ENCODE data around the gene MOGAT2. TPM values are rescaled to one million over a fixed set of nuclear protein-coding genes. Genes with fewer than 3 reads are reported as not detected.
A peak's percentile ranks its signal among the peaks of the same experiment; 100 is the strongest.

Gene MOGAT2
- not detected for total RNA-seq

DNA sequence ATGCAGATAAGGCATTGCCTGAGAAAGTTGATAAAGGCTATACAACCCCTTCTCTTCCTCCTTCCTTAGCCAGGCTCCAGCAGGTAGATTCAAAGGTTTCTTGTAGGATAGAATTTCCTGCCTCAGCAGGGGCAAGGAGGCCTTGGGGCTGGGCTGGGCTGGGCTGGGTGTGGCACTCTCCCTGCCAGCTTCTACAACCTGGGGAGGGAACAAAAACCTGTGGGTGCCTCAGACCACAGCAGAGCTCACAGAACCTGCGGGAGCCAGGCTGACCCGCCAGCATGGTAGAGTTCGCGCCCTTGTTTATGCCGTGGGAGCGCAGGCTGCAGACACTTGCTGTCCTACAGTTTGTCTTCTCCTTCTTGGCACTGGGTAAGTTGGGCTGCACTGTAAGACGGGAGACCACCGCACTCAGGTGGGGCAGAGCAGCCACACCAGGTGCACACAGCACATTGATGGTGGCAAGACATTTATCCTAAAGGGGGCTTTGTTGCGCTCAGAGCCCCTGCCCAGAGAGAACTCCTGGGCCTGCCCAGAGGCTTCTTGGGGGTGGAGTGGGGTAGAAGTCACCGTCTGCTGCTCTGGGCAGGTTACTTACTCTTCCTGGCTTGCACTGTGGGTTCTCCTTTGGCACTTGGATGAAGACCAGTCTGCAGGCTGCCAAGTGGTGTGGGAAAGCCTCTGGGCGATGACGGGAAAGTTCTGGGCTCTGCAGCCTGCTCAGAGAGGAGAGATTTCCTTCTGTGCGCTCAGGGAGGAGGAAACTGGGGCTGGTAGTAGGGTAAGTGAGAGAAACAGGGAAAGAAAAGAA lies at the start of gene MOGAT2:
MOGAT2 (plus strand) TSS at position 231 of the 811 bp plus-strand sequence; CDS start at position 282, 51 bp downstream.
- no peaks in the 10 kb centered on the region for H3K27me3 ChIP-seq (replicated peaks; ENCODE audit: insufficient read depth)
- peaks cover 4 to 31% of the 10 kb centered on the region in 2 donors for H3K4me1 ChIP-seq (ENCODE audit: control insufficient read depth in 1 of 2, low read depth in 2 of 2)
- H3K9me3 ChIP-seq, result no peaks in the 10 kb centered on the region
- H3K36me3 ChIP-seq, result no peaks in the 10 kb centered on the region
- TF ChIP-seq, protein P1, sequence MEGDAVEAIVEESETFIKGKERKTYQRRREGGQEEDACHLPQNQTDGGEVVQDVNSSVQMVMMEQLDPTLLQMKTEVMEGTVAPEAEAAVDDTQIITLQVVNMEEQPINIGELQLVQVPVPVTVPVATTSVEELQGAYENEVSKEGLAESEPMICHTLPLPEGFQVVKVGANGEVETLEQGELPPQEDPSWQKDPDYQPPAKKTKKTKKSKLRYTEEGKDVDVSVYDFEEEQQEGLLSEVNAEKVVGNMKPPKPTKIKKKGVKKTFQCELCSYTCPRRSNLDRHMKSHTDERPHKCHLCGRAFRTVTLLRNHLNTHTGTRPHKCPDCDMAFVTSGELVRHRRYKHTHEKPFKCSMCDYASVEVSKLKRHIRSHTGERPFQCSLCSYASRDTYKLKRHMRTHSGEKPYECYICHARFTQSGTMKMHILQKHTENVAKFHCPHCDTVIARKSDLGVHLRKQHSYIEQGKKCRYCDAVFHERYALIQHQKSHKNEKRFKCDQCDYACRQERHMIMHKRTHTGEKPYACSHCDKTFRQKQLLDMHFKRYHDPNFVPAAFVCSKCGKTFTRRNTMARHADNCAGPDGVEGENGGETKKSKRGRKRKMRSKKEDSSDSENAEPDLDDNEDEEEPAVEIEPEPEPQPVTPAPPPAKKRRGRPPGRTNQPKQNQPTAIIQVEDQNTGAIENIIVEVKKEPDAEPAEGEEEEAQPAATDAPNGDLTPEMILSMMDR (IDR thresholded peaks at IDR 0.05), result no peak
- DNase-seq (ENCODE audit: low spot score) (no peak), ATAC-seq (ENCODE audit: insufficient number of reproducible peaks, low FRiP score, low read depth) (no peak)
- no peak within 1 kb of the TSS for H3K4me3 ChIP-seq
- no peak within 1 kb of the TSS for H3K27ac ChIP-seq

DNA sequence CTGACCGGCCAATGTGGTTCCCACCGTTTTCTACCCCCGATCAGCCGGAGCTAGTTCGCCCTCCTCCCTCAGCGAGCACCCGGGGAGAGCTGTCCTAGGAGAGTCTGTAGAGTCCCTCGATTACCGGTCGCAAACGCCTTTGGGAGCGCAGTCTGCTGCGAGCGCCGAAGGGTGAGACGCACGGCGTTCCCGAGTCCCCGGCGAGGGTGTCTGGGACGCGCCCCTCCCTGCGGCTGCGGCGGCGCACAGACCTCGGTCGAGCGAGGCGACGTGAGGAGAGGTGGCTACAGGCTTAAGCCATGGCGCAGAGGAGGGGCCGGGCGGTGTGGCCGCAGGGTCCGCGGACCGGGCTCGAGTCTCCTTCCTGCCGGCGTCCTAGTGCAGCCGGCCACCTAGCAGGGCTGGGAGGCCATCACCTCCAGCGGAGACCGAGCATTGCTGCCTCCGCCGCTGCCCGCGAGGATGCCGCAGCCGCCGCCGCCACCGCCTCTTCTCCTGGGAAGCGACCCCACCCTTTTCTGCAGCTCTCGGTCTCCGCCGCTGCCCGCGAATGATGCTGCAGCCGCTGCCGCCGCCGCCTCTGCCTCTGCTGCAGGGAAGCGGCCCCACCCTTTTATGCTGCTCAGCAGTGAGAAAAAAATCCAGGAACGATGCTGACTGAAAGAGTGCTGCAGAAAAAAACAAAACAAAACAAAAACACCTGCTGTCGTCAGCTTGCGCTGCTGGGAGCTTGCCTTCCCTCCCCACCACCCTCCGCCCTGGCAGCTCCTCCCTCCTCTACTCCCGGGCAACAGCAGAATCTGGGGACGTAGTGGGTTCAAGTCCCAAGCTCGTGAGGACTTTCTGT lies 49.0 kb upstream of the MOGAT2 start, which contains the start of gene MAP6:
MAP6 (minus strand) TSS at position 588 of the 847 bp plus-strand sequence. CDS start 669 bp downstream, outside the sequence.
- Histone ChIP-seq H3K4me3 (peak within 1 kb of the TSS; percentile 81), H3K4me1 (ENCODE audit: control insufficient read depth in 1 of 2, low read depth in 2 of 2) (peaks cover 0 to 18% of the 10 kb centered on the region in 2 donors), H3K36me3 (no peaks in the 10 kb centered on the region), H3K9me3 (no peaks in the 10 kb centered on the region), H3K27me3 (replicated peaks; ENCODE audit: insufficient read depth) (no peaks in the 10 kb centered on the region), H3K27ac (peak within 1 kb of the TSS; percentile 53 to 65)
- ATAC-seq (ENCODE audit: insufficient number of reproducible peaks, low FRiP score, low read depth) (peak; percentile 64), DNase-seq (ENCODE audit: low spot score) (no peak)
- TF ChIP-seq, protein P1 (IDR thresholded peaks at IDR 0.05), result no peak

DNA sequence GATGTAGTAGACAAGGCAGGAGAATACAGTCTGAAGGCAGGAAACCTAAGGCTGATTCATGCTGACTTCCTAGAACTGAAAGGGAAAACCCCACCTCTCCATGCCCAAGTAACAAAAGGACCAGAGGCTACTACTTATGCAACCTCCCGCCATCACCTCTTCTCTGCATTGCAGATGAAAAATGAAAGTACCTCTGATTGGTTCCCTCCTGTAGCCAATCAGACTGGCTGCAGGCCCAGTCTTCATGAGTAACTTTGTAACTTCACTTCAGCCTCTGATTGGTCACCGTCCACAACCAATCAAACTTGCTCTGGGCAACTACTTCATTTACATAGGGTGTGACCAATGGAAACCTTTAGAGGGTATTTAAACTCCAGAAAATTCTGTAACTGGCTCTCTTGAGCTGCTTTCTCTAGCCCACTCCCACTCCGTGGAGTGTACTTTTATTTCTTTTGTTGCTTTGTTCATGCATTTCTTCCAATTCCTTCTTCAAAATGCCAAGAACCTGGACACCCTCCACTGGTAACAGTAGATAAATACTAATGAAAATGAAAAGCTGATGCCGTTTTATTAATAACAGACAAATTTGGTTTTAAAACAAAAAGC lies 43.6 kb upstream of the MOGAT2 start:
- H3K4me1 ChIP-seq (ENCODE audit: control insufficient read depth in 1 of 2, low read depth in 2 of 2), result peaks cover 0 to 2% of the 10 kb centered on the region in 2 donors
- H3K4me3 ChIP-seq, result no peak overlapping the region
- H3K9me3 ChIP-seq, result no peaks in the 10 kb centered on the region
- DNase-seq (ENCODE audit: low spot score), result no peak
- no peak overlapping the region for H3K27ac ChIP-seq
- H3K27me3 ChIP-seq (replicated peaks; ENCODE audit: insufficient read depth), result no peaks in the 10 kb centered on the region
- ATAC-seq (ENCODE audit: insufficient number of reproducible peaks, low FRiP score, low read depth), result no peak
- no peaks in the 10 kb centered on the region for H3K36me3 ChIP-seq
- TF ChIP-seq, protein P1 (IDR thresholded peaks at IDR 0.05), result no peak

DNA sequence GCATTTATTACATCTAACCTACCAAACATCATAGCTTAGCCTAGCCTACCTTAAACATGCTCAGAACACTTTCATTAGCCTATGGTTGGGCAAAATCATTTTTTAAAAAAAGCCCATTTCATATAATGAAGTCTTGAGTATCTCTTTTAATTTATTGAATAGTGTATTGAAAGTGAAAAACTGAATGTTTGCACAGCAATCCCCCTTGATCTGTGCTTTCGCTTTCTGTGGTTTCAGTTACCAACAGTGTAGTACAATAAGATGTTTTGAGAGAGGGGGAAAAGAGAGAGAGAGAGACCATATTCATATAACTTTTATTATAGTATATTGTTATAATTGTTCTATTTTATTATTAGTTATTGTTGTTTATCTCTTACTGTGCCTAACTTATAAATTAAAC lies 40.4 kb upstream of the MOGAT2 start:
- no peaks in the 10 kb centered on the region for H3K36me3 ChIP-seq

More for the DNA sequence above, 40.4 kb upstream of the MOGAT2 start:
- Histone ChIP-seq H3K9me3 (no peaks in the 10 kb centered on the region), H3K27ac (no peak overlapping the region), H3K4me1 (ENCODE audit: control insufficient read depth in 1 of 2, low read depth in 2 of 2) (no peaks in the 10 kb centered on the region), H3K4me3 (no peak overlapping the region), H3K27me3 (replicated peaks; ENCODE audit: insufficient read depth) (no peaks in the 10 kb centered on the region)
- ATAC-seq (ENCODE audit: insufficient number of reproducible peaks, low FRiP score, low read depth) (no peak), DNase-seq (ENCODE audit: low spot score) (no peak)
- TF ChIP-seq, protein P1 (IDR thresholded peaks at IDR 0.05), result no peak
